HepG2 (cell line): Measurements from ENCODE around the gene RABGAP1L. TPM values are rescaled to one million over a fixed set of nuclear protein-coding genes. Genes with fewer than 3 reads are reported as not detected.

ENCODE experiments used
- ATAC-seq: fragments of 200-7000 bp; cut with Tn5 transposase; 3 replicates; pipeline ENCODE4 v1.9.1; 2020; ENCODE audit warnings: mild to moderate bottlenecking, moderate library complexity
- BruUV-seq: library from RNA; stranded (reverse); fragments of 400-500 nt; replicated peaks from 2 replicates; lab custom pipeline; 2021; lab: Mats Ljungman, UMichigan
- CTCF ChIA-PET: fragments of 300-600 bp; formaldehyde crosslinking; extraction: SDS; loops from one replicate; lab custom pipeline; 2021; ENCODE audit warnings: low total read pairs, inconsistent platforms, low intra/inter-chr PET ratio; lab: Yijun Ruan, JAX
- POLR2A ChIA-PET: fragments of 350-600 bp; sonication (Branson Sonifier 250); formaldehyde crosslinking; loops from one replicate; lab custom pipeline; 2020; ENCODE audit warnings: antibody characterized with exemption, inconsistent platforms; lab: Yijun Ruan, JAX
- DNase-seq: peaks from one replicate; pipeline ENCODE4 v3.0.0-alpha.2; 2015; ENCODE audit warnings: low spot score
- FAIRE-seq: peaks from 3 replicates; lab custom pipeline; 2011; peaks lifted over from hg19 to GRCh38; lab: Jason Lieb, UNC
- H2AFZ ChIP-seq: one replicate; pipeline ENCODE4 v1.6.1; 2011; ENCODE audit warnings: low read length, inconsistent platforms
- H3K27ac ChIP-seq: fragments of 300-600 bp; 3 replicates; pipeline ENCODE4 v1.8.0; 2011; ENCODE audit warnings: mixed run types, mild to moderate bottlenecking, mixed read lengths, low read length, inconsistent platforms; ENCODE audit not compliant: insufficient read depth; ENCODE audit errors: extremely low read length
- H3K27me3 ChIP-seq, 2 experiments: fragments of 200-600 bp in 1 of 2; 2 replicates in 1 of 2; 3 replicates in 1 of 2; pipeline versions ENCODE4 v1.6.0 to v1.8.0; 2011; ENCODE audit warnings: low read length in 2 of 2, mild to moderate bottlenecking in 2 of 2, moderate library complexity in 2 of 2, inconsistent platforms in 1 of 2; ENCODE audit not compliant: insufficient read depth in 2 of 2, control insufficient read depth in 1 of 2
- H3K36me3 ChIP-seq, 2 experiments: fragments of 200-600 bp in 1 of 2; replicated peaks in 1 of 2; 2 replicates in 1 of 2; 3 replicates in 1 of 2; pipeline versions ENCODE4 v1.5.1 to v1.8.0; 2011; ENCODE audit warnings: low read length in 2 of 2, inconsistent platforms in 1 of 2; ENCODE audit not compliant: insufficient read depth in 2 of 2, control insufficient read depth in 1 of 2
- H3K4me1 ChIP-seq: 2 replicates; pipeline ENCODE4 v1.5.1; 2012; ENCODE audit warnings: low read length, inconsistent platforms; ENCODE audit not compliant: insufficient read depth
- H3K4me2 ChIP-seq: 2 replicates; pipeline ENCODE4 v1.6.0; 2011; ENCODE audit warnings: low read depth, low read length, inconsistent platforms
- H3K4me3 ChIP-seq, 3 experiments: fragments of 200-600 bp in 1 of 3; sonication (generic), shearing (Covaris generic) in 1 of 3; replicated peaks in 1 of 3; 2 replicates each; pipeline ENCODE4 v1.5.1; 2011 to 2016; ENCODE audit warnings: low read length in 3 of 3, inconsistent platforms in 2 of 3, low read depth in 2 of 3, mild to moderate bottlenecking in 2 of 3, control low read depth in 1 of 3, mixed read lengths in 1 of 3; ENCODE audit not compliant: insufficient read depth in 1 of 3
- H3K79me2 ChIP-seq: one replicate; pipeline ENCODE4 v1.6.1; 2011; ENCODE audit warnings: low read length, inconsistent platforms; ENCODE audit not compliant: insufficient read depth
- H3K9ac ChIP-seq: 2 replicates; pipeline ENCODE4 v1.6.0; 2011; ENCODE audit warnings: mild to moderate bottlenecking, low read depth, low read length, inconsistent platforms; ENCODE audit not compliant: insufficient read depth
- H3K9me3 ChIP-seq: 2 replicates; pipeline ENCODE4 v1.5.1; 2012; ENCODE audit warnings: mild to moderate bottlenecking, low read length
- H4K20me1 ChIP-seq: 2 replicates; pipeline ENCODE4 v1.6.0; 2011; ENCODE audit warnings: inconsistent platforms, mild to moderate bottlenecking, low read length, moderate library complexity; ENCODE audit not compliant: insufficient read depth
- ARID2 ChIP-seq: sonication (generic); formaldehyde crosslinking; IDR thresholded peaks from 2 replicates; pipeline ENCODE4 v1.8.1; 2022; ENCODE audit warnings: mild to moderate bottlenecking, missing genetic modification reagents, borderline replicate concordance
- DMAP1 ChIP-seq: IDR thresholded peaks from 2 replicates; pipeline ENCODE4 v1.6.1; 2016
- FOXK2 ChIP-seq: fragments of 450-650 bp; IDR thresholded peaks from 2 replicates; pipeline ENCODE4 v1.6.1; 2016
- HBP1 ChIP-seq: IDR thresholded peaks from 2 replicates; pipeline ENCODE4 v1.6.1; 2016; ENCODE audit warnings: low read depth, control low read depth
- IRF2 ChIP-seq: IDR thresholded peaks from 2 replicates; pipeline ENCODE4 v1.6.1; 2018; ENCODE audit warnings: missing genetic modification reagents, missing compliant biosample characterization
- MAFK ChIP-seq, 2 experiments: IDR thresholded peaks in 1 of 2; conservative IDR thresholded peaks in 1 of 2; 2 replicates each; pipeline ENCODE4 v1.6.1; 2011; ENCODE audit warnings: improper control_type of control experiment in 2 of 2, low read length in 2 of 2
- NPAS2 ChIP-seq: sonication (generic); formaldehyde crosslinking; IDR thresholded peaks from 2 replicates; pipeline ENCODE4 v1.8.0; 2022; ENCODE audit warnings: mild to moderate bottlenecking, missing genetic modification reagents, borderline replicate concordance
- RBFOX2 ChIP-seq: fragments of 200-400 bp; formaldehyde crosslinking; IDR thresholded peaks from 2 replicates; pipeline ENCODE4 v1.6.1; 2017; ENCODE audit warnings: low read depth, mild to moderate bottlenecking, low read length
- TCF12 ChIP-seq, 2 experiments: fragments of 450-650 bp in 1 of 2; sonication (generic) in 1 of 2; formaldehyde crosslinking in 1 of 2; IDR thresholded peaks; 2 replicates each; pipeline versions ENCODE4 v1.6.1 to v1.8.0; 2017 to 2022; ENCODE audit warnings: antibody characterized with exemption in 1 of 2, mild to moderate bottlenecking in 1 of 2, missing genetic modification reagents in 1 of 2, moderate library complexity in 1 of 2
- ZNF101 ChIP-seq: sonication (generic); formaldehyde crosslinking; IDR thresholded peaks from 2 replicates; pipeline ENCODE4 v1.4.0; 2020; ENCODE audit warnings: mild to moderate bottlenecking, low read depth, missing genetic modification reagents, borderline replicate concordance
- ZNF225 ChIP-seq: sonication (generic); formaldehyde crosslinking; IDR thresholded peaks from 2 replicates; pipeline ENCODE4 v1.4.0; 2020; ENCODE audit warnings: mild to moderate bottlenecking, missing genetic modification reagents
- ZNF280B ChIP-seq: sonication (generic); formaldehyde crosslinking; IDR thresholded peaks from 2 replicates; pipeline ENCODE4 v1.5.0; 2020; ENCODE audit warnings: missing genetic modification reagents, mild to moderate bottlenecking, borderline replicate concordance
- ZNF3 ChIP-seq: IDR thresholded peaks from 2 replicates; pipeline ENCODE4 v1.7.0; 2017; ENCODE audit warnings: inconsistent platforms
- ZNF30 ChIP-seq: sonication (generic); formaldehyde crosslinking; IDR thresholded peaks from 2 replicates; pipeline ENCODE4 v1.5.0; 2020; ENCODE audit warnings: mild to moderate bottlenecking, missing genetic modification reagents
- ZNF556 ChIP-seq: sonication (generic); formaldehyde crosslinking; IDR thresholded peaks from 2 replicates; pipeline ENCODE4 v1.4.0; 2020; ENCODE audit warnings: mild to moderate bottlenecking, missing genetic modification reagents, borderline replicate concordance
- ZNF580 ChIP-seq: IDR thresholded peaks from 2 replicates; pipeline ENCODE4 v1.6.1; 2016; ENCODE audit warnings: low read depth, borderline replicate concordance
- ZNF775 ChIP-seq: sonication (generic); formaldehyde crosslinking; IDR thresholded peaks from 2 replicates; pipeline ENCODE4 v1.4.0; 2020; ENCODE audit warnings: missing genetic modification reagents, mild to moderate bottlenecking, moderate library complexity, borderline replicate concordance
- WGBS: methylation state at CpG from one replicate; pipeline ENCODE4 v1.1.6; 2017; ENCODE audit warnings: low lambda C conversion rate; 5-methylcytosine and 5-hydroxymethylcytosine counted together
- in situ Hi-C: cut with HindIII; loops from 2 replicates; pipeline ENCODE4 v1.10.0; 2017; ENCODE audit warnings: low pct_unique_long_range_greater_than_20kb; ENCODE audit not compliant: extremely low pct_ligation_motif_present
- intact Hi-C: fragments of 100-400 bp; cut with micrococcal nuclease; formaldehyde crosslinking; loops from one replicate; pipeline ENCODE4 v1.10.0; 2022; ENCODE audit not compliant: unreplicated experiment
- polyA plus RNA-seq, 8 experiments: library from polyadenylated mRNA; depleted of rRNA in 3 of 8; stranded (reverse) in 7 of 8; unstranded in 1 of 8; fragments of >200 nt; fragmentation: Illumina TruSeq in 4 of 8; extraction: Trizol in 4 of 8; gene quantifications; 2 replicates each; pipeline versions ENCODE4 v1.2.1 to v1.2.3, GENCODE V29; 2011 to 2016; ENCODE audit warnings: low read depth in 4 of 8, missing spikeins in 1 of 8, mixed read lengths in 1 of 8; ENCODE audit not compliant: insufficient read depth in 1 of 8
- total RNA-seq, 5 experiments: library from RNA; depleted of rRNA; stranded (reverse); fragments of >200 nt; fragmentation: Illumina TruSeq; extraction: Trizol; gene quantifications; 2 replicates each; pipeline ENCODE4 v1.2.3, GENCODE V29; 2016; ENCODE audit warnings: low read depth in 1 of 5

The RABGAP1L gene
- total and polyA plus RNA-seq, 2 of the 13 experiments (the other 11 are each of a cell fraction or from before 2014, with no cell fraction given), result 7.9 to 22.6 TPM

GRCh38 chr1:174152427-174152826, 6.9 kb upstream of the RABGAP1L start:
- H3K4me2 ChIP-seq, result no peak overlapping the region

More at GRCh38 chr1:174152427-174152826, 6.9 kb upstream of the RABGAP1L start:
- CTCF ChIA-PET, result no interaction called here
- in situ Hi-C loops (no loop called here), intact Hi-C loops (loop anchor here (10.0 kb wide), 1 partner anchor 128 kb away; the partner anchor contains the start of gene RC3H1)
- H3K27me3 ChIP-seq, result no peaks in the 10 kb centered on the region
- no peaks in the 10 kb centered on the region for H4K20me1 ChIP-seq
- H3K9ac ChIP-seq, result no peak overlapping the region
- FAIRE-seq (no peak), ATAC-seq (no peak), DNase-seq (no peak)
- no peak overlapping the region for H3K4me3 ChIP-seq
- TF ChIP-seq ZNF775, result no peak
- TF ChIP-seq FOXK2, result no peak
- TF ChIP-seq IRF2 (CRISPR knock-in tag), result no peak
- TF ChIP-seq ZNF556 (CRISPR knock-in tag), result no peak
- no peak for TF ChIP-seq DMAP1 (CRISPR knock-in tag)
- TF ChIP-seq ARID2 (CRISPR knock-in tag), result no peak
- no peak for TF ChIP-seq ZNF580 (CRISPR knock-in tag)
- no peak for TF ChIP-seq NPAS2
- no peak for TF ChIP-seq HBP1 (CRISPR knock-in tag)
- no peak for TF ChIP-seq ZNF225
- no peak for TF ChIP-seq RBFOX2
- TF ChIP-seq ZNF3 (CRISPR knock-in tag), result no peak
- TF ChIP-seq ZNF30 (CRISPR knock-in tag), result no peak
- TF ChIP-seq TCF12 (IDR thresholded peaks at IDR 0.05), result no peak
- no peak for TF ChIP-seq TCF12 (CRISPR knock-in tag; IDR thresholded peaks at IDR 0.05)
- TF ChIP-seq ZNF280B (CRISPR knock-in tag), result no peak
- no peak for TF ChIP-seq MAFK (conservative IDR thresholded peaks at IDR 0.05 in 1 of 2, IDR thresholded peaks at IDR 0.05 in 1 of 2; ENCODE audit: low read length in 2 of 2)
- TF ChIP-seq ZNF101 (CRISPR knock-in tag), result no peak
- H2AFZ ChIP-seq, result no peak overlapping the region
- POLR2A ChIA-PET, result interaction anchor here (1.3 kb wide), 1 partner anchor 130 kb away, joined by 3 read pairs; the partner anchor contains the start of gene RC3H1
- H3K4me1 ChIP-seq, result no peaks in the 10 kb centered on the region
- 83% methylated on average over 1 of the region's 1 CpG for WGBS
- no peaks in the 10 kb centered on the region for H3K79me2 ChIP-seq
- H3K27ac ChIP-seq, result no peak overlapping the region
- H3K9me3 ChIP-seq, result no peaks in the 10 kb centered on the region
- H3K36me3 ChIP-seq, result no peaks in the 10 kb centered on the region
- BruUV-seq, result no TSS peak
